IPS DF 4.7 (cell line): Measurements from ENCODE around the gene PRKG2.

Experiments used
- DNase-seq: peaks from one replicate; pipeline ENCODE4 v3.0.0-alpha.2; 2013; ENCODE audit warnings: low spot score; ENCODE audit errors: extremely low read depth

PRKG2 gene

DNA sequence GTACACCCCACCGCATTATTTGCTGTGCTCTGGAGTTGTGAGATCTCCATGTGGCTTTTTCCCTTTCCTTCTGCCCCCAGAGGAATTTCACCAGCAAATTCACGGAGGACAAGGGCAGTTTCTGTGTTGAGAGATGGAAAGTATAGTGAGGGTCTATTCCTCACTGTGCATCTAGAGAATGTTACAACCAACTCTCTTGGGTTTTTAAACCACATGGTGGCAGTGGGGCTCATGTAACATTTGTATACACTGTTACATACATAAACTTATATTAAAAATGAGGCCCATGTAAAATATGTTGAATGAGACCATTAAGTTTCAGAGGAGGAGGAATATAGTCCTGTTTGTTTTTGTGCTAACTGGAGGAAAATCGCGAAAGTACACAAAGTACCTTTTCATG, 909 bp upstream of the PRKG2 start:
- DNase-seq: no peak

DNA sequence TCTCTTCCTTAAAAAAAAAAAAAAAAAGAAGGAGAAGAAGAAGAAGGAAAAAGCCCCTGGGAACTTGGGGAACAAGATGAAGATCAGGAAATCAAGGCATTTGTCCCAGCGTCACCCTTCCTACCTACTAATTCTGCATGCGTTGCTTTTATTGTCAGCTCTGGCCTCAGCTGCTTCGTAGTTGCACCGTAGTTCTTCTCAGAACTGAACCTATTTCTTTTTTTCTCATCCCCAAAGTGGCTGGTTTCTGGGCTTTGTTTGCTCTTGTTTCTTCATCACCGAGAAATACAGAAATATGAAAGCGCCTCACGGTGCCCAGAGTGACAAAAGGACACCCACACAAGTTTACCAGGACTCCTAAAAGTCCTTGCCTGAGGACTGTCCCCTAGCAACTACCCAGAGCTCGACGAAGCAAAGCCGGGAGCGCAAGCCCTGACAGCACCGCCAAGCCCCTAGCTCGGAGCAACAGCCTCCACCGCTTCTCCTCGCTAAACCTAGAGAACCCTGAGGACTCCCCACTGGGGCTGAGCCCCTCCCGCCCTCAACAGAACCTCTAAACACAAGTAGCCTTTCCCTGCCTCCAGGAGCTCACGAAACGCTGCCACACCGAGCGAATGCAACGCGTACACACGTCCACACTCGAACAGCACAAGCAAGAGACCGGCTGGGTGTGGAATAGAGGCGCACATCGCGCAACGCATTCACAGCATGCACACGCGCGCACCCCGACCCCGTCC, 710 bp downstream of the PRKG2 start:
- no peak for DNase-seq

DNA sequence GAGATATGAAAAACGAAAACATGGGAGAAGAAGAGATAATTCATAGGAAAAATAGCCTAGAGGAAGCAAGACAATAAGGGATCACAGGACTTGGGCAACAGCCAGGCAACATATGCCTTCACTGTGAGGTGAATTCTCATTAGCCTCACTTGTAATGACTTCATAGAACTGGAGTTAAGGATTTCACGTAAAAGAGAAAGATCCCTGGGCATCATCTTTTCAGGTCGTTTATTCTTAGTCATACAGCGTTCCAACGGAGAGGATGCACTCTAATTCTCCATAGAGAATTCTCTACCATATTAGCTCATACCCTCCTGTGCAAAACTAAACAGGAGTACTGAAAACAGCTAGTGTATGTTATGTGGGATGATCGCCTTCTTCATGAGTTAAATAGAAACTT, 1.4 kb downstream of the PRKG2 start:
- no peak for DNase-seq

DNA sequence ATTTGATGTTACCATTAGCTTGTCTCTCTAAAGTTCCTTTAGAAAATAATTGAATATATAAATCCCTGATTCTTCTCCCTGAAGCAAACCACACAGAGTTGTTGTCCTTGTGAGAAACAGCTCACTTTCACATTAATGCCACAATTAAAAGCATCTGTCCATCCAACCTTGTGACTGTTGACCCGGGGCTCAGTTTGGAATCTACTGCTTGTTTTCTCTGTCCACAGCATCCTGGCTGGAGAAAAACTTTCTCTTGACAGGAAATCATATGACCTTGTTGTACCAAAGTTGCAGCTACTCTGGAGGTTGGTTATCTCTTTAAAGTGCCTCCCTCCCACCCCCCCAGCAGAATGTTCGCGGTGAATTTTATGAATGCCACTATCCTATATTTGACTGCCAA, 3.1 kb downstream of the PRKG2 start:
- no peak for DNase-seq

DNA sequence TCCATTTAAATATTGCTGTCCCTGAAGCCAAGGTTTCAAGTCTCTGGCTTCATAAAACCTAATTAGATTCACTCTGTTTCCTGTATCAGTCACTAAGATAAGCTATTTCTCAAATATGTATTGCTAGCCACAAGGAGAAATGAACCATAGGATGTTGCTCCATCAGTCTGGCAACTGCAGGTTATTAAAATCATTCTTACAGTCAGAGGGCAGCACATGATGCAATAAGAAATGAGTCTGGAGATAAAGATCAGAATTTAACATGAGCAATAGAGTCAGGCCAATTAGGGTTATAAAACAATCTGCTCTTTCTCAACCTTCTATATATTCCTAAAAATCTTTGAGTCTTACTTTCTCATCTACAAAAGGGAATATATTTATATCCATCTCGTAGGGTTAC, 7.2 kb downstream of the PRKG2 start:
- DNase-seq: no peak

DNA sequence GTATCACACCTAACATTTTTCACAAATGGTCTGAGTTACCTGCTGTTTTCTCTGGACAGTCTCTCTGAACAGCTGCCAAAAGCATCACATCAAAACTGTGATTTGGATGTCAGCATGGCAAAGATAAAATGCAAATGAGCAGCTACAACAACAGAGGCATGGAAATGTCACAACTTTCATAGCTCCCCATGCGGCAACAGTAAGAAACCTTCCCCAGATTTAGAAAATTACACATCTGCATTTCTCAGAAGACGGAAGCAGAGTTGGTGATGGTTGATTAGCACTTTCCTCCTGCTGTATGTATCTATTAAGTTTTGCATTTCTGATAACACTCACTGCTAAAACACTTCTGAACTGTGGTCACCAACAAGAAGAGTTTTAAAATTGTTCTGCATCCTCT, 9.7 kb downstream of the PRKG2 start:
- no peak for DNase-seq

DNA sequence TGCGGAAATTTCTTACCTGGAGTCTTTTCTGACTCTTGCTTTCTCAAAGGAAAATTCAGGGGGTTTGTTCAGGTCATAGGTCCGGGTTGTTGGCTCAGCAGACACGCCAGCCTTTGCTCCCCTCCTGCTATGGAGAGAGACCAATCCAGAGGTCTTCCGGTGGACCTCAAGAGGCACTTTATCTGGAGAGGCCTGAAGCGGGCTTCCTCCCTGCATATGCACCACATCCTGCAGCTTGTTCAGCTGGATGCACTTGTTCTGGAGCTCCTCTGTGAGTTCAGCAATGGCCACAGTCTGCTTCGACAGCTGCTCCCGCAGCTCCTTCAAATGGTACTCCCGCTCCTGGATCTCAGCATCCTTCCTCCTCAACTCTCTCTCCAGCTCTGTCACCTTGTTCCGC, 10.5 kb downstream of the PRKG2 start:
- DNase-seq: no peak

DNA sequence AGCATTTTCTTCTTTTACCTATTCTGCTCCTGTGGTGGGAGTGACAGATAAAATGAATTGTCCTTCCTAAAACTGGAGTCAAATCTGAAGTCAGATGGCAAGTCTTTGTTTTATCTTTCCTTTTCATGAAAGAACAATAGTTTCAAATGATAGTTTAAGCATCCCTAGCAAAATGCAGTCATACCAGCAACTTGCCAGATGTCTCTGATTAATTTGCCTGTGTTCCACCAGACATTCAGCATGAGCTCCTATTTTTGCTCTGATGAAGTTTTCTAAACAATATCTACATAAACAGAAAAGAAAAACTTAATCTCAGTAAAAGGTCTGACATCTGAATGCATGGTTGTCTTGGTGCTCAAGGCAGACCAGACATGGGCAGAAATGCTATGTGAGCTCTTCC, 15.2 kb downstream of the PRKG2 start:
- no peak for DNase-seq

DNA sequence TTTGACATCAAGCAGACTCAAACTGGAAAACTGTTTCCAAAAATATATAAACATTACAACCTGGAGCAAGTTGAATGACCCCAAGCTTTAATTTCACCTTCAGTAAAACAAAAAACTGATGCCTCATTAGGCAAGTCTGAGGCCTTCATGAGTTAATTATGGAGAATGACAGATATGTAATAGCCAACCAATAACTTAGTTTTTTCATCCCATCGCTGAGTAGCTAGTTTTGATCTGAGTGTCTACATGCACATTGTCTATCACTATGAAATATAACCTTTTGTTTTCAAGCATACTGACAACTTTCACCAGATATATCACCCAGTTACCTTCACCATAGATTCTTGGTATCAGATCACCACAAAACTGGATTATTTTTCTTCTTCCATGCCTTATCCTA, 16.4 kb downstream of the PRKG2 start:
- DNase-seq: no peak

DNA sequence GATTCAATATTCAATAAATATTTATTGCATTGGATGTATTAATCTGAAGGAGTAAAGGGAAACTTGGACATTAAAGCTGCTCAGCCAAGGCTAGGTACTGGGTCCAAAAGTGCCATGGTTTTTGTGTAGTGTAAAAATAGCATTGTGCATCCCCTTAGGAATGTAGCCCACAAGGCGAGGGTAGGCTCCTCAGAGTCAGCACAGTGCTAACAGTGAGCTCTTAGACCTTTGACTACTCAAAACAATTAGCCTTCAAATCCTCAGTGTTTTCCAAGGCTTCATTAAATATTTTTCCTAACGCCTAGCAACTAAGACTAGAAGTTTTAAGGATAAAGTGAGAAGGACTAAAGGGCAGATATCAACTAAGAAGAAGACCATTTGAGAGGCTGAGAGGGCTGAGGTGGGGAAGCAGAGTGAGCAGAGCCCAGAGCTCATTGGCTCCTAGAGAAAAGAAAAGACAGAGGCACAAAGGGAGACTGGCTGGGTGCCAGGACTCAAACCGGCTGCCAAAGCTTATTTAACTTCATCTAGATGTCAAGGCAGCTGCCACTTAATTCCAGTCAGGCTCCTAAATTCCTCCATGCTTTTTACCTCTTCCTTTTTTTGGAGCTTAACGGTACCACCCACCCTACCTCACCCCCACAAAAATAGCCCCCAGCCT, 17.0 kb downstream of the PRKG2 start:
- no peak for DNase-seq

DNA sequence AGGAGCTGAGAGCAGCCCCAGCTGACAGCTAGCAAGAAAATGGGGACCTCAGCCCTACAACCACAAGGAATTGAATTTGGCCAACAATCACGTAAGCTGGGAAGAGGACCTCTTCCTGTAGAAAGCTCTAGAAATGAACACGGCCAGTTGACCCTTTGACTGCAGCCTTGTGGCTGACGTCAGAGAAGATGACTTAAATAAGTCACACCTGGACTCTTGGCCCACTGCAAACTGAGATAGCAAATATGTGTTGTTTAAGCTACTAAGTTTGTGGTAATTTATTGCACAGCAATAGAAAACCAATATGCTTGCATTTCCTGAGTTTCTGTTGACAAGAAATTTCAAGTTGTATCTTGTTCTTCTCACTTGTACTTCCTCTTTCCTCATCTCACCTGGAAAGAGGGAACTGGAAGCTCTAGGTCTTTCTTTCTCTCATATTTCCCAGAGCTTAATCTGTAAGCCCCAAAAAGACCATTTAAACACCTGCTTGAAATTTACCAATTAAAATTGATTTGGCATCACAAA, 18.8 kb downstream of the PRKG2 start:
- no peak for DNase-seq

DNA sequence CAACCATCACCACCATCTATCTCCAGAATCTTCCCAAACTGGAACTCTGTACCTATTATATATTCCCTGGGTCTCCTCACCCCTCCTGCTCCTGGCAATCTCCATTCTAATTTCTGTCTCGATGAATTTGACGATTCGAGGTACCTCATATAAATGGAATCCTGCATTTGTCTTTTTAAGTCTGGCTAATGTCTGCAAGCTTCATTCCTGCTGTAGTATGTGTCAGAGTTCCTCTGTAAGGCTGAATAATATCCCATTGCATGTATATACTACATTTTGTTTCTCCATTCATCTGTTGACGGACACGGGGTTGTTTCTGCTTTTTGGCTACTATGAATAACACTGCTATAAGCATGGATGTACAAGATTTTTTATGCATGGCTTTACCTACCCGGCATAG, 19.5 kb downstream of the PRKG2 start:
- DNase-seq: no peak

DNA sequence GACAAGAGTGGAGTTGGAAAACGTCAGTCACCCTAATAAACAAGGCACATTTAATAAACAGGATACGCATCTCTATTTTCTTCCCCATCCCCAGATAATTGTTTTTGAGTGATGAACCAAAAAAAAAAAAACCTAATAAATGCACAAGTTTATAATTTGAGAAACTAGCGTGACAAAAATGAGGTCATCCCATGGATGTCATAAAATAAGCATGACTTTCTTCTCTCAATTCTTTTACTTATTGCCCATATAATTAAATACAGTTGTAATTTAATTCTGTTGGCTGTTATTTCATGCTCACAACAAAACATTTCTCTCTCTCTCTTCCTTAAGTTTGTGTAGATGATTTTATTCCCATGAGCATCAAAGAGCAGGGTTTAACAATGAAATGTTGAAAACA, 20.7 kb downstream of the PRKG2 start:
- DNase-seq: no peak

DNA sequence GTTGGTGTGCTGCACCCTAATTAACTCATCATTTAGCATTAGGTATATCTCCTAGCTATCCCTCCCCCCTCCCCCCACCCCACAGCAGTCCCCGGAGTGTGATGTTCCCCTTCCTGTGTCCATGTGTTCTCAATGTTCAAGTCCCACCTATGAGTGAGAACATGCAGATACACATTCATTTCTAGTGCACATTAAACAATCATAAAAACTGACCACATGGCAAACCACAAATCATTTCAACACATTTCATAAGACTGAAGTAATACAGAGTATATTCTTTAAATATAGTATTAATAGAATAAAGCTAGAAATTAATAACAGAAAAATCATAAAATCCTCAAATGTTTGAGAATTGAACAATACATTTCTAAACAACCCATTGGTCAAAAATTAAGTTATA, 34.1 kb downstream of the PRKG2 start:
- no peak for DNase-seq

DNA sequence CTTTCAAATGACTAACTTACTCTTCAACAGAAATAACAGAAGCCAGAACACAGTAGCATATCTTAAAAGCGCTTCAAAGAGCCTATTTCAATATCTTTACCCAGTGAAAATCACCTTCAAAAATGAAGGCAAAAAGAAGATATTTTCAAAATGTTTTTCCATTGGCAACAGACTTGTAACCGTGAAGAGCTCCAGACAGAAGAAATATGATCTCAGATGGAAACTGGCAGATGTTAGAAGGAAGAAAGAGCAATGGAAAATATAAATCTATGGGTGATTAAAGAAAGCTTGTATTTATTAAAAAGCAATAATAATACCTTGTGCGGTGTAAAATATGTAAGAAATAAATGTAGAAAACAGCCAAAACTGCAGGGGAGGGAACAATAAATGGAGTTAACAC, 35.7 kb downstream of the PRKG2 start:
- no peak for DNase-seq

DNA sequence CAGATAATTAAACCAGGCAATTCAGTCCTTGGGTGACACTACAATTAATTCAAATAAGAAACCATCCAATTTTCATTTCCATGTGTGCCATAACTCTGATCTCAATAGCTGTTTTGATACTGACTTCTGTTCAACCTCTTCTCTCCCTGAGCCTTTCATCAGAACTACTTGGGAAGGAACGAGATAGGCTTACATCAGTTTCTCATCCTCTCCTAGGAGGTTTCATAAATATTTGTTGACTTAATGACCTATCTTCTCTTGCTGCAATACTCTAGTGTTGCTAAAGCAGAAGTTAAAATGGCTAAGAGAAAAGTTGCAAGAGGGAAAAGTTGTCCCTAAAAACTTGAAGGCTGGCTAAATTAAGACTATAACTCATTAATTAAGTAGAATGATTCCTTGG, 41.8 kb downstream of the PRKG2 start:
- no peak for DNase-seq

DNA sequence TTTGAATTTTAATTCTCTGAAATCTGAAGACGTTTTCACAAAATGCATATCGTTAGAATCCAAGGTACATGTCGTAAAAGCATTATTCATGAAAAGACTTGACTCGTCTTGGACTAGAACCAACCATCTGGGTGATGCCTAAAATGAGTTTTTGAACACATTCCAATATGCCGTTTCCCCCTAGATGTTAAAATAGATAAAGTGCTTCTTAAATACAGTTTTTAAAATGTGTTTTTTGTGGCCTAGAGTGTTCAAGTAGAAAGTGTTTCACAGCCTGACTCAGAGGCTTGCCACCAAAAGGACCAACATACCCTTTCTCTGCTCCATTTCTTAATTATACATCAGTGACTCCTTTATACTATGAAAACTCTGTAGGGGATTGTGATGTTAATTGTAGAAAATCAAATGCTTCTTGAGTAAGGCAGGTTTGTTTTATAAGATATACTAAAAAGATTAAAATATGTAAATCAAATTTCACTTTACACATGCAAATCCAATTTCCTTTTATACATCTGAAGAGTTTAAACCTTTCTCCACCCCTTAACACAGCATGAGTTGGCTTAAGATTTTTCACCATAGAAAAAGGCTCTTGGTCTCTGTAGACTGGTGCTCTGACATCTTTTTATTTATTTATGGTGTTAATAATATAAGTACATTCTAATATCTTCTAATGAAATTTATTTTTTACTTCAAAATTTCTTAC, 48.4 kb downstream of the PRKG2 start:
- no peak for DNase-seq

DNA sequence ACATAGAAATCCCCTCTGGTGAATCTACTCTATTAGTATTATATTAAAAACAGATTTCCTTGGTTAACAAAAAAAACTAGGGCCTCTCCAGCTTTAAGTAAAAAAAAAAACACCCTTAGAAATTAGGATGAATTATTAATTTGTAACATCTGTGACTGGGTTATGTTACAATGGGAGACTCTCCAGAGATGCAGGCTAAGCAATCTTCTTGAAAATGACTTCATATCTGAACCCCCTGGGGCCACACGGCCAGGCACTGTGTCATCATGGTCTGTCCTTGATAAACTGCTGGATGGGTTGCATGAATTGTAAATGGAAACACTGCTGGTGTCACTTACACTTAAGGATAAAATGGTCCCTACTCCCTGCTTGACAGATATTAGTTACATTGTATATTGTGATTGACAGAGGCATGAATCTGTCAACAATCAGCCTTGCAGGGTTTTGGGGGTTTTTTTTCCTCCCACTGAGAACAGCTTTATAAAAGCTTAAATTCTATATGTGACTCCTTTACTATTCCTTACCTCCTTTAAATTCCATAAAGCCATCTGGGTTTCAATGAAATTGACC, 49.1 kb downstream of the PRKG2 start:
- no peak for DNase-seq

DNA sequence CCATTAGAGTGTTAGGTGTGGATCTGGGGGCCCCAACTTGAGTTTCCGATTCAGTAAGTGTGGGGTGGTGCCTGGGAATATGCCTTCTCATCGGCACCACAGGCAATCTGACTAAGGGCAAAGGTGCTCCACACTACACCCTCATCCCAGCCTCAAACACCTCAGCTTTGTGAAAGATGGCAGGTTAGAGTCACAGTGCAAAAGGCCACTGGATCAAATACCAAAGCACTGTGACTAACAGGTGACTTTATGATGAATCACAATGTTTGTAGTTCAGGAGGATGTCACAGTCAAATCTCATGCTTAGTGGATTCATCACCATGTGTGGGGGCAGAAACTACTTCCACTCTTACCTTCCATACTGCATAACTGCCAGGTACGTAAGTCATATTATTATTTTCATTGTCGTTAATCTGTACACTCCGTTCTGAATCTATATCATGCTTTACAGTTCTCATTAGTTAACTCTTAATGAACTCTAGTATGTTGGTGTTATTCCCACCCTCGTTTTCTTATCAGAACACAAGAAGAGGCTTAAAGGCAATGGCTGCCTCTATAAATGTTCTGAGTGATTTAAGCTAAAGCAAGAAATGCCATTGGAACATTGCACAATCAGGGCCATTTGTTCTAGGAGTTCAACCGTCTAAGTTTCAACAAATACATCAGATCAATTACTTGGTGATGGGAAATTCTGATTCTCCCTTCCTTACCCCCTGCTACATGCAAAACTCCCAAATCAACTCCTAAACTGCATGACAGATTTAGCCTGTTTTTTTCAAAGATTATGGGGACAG, 50.2 kb downstream of the PRKG2 start:
- DNase-seq: no peak

DNA sequence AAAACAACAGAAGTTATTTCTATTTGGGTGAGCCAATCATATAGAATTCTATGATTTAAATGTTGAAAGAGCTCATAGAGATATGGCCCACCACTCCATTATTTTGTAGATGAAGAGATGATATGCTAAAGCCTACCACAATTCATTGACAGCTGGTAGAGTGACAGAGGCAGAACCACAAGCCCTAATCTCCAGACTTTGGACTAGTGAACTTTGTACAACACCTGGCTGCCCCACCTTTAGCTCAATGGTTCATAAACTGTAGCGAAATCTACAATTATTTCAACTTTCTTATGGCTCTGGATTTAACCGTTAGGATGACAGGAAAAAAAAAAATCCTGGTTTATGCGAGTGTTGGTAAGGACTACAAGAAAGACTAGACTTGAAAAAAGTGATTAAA, 50.9 kb downstream of the PRKG2 start:
- DNase-seq: no peak

DNA sequence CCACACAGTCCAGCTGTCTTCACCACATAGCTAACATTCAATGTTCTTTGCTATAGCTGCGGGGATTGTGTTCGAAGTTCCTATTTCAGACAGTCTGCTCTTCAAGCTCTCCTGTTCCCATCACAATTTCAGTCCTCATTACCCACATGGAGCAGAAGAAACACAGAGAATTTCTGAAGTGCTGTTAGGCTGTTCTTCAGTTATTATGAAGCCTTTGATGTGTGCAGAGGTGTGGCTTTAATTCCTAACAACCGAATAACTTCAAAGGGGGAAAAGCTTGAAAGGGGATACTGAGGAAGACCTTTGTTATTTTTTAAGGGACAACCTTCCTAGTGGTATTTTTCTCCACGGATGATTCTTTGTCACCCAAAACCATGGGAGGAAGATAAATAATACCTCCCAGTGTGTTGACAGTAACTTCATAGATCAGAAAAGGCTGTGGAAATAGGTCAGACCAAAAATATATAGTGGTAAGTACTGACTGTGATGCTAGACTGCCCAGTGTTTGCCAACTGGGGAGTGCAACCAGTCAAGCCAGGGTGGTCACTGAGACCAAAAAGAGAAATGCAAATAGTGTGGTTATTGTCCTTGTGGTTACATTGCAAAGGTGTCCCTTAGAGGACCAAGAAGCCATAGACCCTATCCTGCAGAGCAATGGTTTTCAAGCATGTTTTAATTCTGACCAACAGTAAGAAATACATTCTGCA, 52.1 kb downstream of the PRKG2 start:
- no peak for DNase-seq
